Measurements from ENCODE around the gene FUT6. TPM values are rescaled to one million over a fixed set of nuclear protein-coding genes. Genes with fewer than 3 reads are reported as not detected.

Gene FUT6
- total RNA-seq, 1 experiment from 2014 or later: not detected

DNA sequence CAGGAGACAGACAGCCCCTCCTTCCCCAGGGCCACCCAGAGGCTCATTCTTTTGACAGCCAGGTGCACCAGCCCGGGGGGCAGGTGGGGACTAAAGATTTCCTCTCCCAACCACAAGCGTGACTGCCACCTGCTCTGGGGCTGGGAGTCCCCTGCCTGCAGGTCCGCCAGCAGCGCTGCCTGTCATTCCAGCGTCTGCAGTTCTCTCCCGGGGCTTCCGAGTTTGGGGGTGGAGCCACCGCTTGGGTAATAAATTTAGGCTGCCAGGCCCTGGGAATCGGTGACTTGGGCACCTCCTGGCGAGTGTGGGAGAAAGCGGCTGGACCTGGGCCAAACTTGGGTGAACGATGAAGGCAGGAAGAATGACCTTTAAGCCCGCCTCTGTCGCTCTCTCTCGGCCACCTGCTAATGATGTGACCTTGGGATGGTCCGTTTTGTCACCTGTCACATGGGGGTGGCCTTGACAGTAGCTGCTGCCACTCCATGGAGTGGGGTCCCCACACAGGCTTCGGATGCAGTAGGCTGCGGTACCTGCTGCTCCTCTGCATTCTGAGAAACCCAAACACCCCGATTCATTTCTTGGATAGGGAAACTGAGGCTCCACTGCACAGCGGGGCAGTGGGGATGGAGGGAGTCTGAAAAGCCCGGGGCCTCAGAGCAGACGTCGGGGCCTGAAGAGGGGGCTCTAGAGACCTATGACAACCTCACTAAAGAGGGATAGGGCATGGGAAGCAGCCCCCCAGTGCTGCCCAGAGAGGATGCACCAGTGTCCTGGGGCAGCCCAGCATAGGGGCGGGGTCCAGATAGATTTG, 12.8 kb downstream of the FUT6 start:
- no peaks in the 10 kb centered on the region for H3K36me3 ChIP-seq (ENCODE audit: control insufficient read depth, insufficient read depth, low read length)
- peak overlapping the region; percentile 28 to 50; a peak in 3 of 4 replicates for H3K4me3 ChIP-seq (ENCODE audit: low read depth in 2 of 2, low read length in 2 of 2)
- DNase-seq (ENCODE audit: low read depth, low spot score) (no peak), ATAC-seq (no peak)
- ChIA-PET POLR2A (no interaction called here), CTCF (no interaction called here)
- peak overlapping the region; percentile 59; the same call in 1 of the 2 replicates for H3K27ac ChIP-seq (ENCODE audit: low read length)
- no peaks in the 10 kb centered on the region for H3K27me3 ChIP-seq (ENCODE audit: control insufficient read depth, insufficient read depth, low read length)
- no peaks in the 10 kb centered on the region for H3K9me3 ChIP-seq (ENCODE audit: control insufficient read depth, insufficient read depth, low read depth, low read length)
- in situ Hi-C loops (cut with HindIII; ENCODE audit: low pct_unique_long_range_greater_than_20kb, low sequenced_read_pairs) (no loop called here), intact Hi-C loops (cut with micrococcal nuclease; ENCODE audit: unreplicated experiment) (no loop called here)
- no peak for TF ChIP-seq POLR2AphosphoS5 (IDR thresholded peaks at IDR 0.05; ENCODE audit: low read depth, low read length)
- no peak for TF ChIP-seq SIN3A (IDR thresholded peaks at IDR 0.05; ENCODE audit: borderline replicate concordance, insufficient read depth, low read depth, low read length)
- TF ChIP-seq, protein P1, sequence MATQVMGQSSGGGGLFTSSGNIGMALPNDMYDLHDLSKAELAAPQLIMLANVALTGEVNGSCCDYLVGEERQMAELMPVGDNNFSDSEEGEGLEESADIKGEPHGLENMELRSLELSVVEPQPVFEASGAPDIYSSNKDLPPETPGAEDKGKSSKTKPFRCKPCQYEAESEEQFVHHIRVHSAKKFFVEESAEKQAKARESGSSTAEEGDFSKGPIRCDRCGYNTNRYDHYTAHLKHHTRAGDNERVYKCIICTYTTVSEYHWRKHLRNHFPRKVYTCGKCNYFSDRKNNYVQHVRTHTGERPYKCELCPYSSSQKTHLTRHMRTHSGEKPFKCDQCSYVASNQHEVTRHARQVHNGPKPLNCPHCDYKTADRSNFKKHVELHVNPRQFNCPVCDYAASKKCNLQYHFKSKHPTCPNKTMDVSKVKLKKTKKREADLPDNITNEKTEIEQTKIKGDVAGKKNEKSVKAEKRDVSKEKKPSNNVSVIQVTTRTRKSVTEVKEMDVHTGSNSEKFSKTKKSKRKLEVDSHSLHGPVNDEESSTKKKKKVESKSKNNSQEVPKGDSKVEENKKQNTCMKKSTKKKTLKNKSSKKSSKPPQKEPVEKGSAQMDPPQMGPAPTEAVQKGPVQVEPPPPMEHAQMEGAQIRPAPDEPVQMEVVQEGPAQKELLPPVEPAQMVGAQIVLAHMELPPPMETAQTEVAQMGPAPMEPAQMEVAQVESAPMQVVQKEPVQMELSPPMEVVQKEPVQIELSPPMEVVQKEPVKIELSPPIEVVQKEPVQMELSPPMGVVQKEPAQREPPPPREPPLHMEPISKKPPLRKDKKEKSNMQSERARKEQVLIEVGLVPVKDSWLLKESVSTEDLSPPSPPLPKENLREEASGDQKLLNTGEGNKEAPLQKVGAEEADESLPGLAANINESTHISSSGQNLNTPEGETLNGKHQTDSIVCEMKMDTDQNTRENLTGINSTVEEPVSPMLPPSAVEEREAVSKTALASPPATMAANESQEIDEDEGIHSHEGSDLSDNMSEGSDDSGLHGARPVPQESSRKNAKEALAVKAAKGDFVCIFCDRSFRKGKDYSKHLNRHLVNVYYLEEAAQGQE (IDR thresholded peaks at IDR 0.05; ENCODE audit: insufficient read depth in 1 of 2, low read depth in 2 of 2, low read length in 1 of 2): no peak
- no peak for TF ChIP-seq TCF7L2 (IDR thresholded peaks at IDR 0.05; ENCODE audit: low read depth, low read length)
- TF ChIP-seq, protein P2, sequence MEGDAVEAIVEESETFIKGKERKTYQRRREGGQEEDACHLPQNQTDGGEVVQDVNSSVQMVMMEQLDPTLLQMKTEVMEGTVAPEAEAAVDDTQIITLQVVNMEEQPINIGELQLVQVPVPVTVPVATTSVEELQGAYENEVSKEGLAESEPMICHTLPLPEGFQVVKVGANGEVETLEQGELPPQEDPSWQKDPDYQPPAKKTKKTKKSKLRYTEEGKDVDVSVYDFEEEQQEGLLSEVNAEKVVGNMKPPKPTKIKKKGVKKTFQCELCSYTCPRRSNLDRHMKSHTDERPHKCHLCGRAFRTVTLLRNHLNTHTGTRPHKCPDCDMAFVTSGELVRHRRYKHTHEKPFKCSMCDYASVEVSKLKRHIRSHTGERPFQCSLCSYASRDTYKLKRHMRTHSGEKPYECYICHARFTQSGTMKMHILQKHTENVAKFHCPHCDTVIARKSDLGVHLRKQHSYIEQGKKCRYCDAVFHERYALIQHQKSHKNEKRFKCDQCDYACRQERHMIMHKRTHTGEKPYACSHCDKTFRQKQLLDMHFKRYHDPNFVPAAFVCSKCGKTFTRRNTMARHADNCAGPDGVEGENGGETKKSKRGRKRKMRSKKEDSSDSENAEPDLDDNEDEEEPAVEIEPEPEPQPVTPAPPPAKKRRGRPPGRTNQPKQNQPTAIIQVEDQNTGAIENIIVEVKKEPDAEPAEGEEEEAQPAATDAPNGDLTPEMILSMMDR (IDR thresholded peaks at IDR 0.05): no peak; the same call in 1 of the 2 replicates
- peaks cover 8% of the 10 kb centered on the region for H3K4me1 ChIP-seq (ENCODE audit: control insufficient read depth, insufficient read depth, low read length)
- no TSS peak for BruUV-seq (replicated peaks)

DNA sequence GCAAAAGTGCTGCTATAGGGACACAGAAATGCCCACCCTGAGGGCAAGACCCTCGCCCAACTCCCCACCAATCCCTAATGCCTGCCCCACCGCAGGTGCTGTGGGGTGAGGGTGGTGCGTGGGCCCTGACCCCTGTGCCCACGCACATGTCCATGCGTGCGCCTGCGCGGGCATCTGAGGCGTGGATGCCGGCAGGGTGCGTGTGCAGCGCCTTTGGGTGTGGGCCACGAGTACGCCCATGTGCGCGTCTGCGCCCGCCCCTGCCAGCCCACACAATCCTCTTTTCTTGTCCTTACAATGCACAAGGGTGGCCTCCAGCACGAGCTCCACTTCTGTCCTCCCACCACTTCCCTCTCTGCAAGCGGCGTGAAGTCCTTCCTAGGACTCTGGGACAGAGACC, 14.3 kb downstream of the FUT6 start:
- Histone ChIP-seq H3K36me3 (ENCODE audit: control insufficient read depth, insufficient read depth, low read length) (no peaks in the 10 kb centered on the region), H3K9me3 (ENCODE audit: control insufficient read depth, insufficient read depth, low read depth, low read length) (no peaks in the 10 kb centered on the region), H3K27ac (ENCODE audit: low read length) (no peak overlapping the region), H3K4me3 (ENCODE audit: low read depth in 2 of 2, low read length in 2 of 2) (no peak overlapping the region), H3K4me1 (ENCODE audit: control insufficient read depth, insufficient read depth, low read length) (peaks cover 8% of the 10 kb centered on the region), H3K27me3 (ENCODE audit: control insufficient read depth, insufficient read depth, low read length) (no peaks in the 10 kb centered on the region)
- DNase-seq (ENCODE audit: low read depth, low spot score): no peak
- in situ Hi-C loops (cut with HindIII; ENCODE audit: low pct_unique_long_range_greater_than_20kb, low sequenced_read_pairs): no loop called here
- no TSS peak for BruUV-seq (replicated peaks)
- ChIA-PET POLR2A (interaction anchor here (0.5 kb wide), 1 partner anchor 106 kb away, joined by 3 read pairs; no protein-coding TSS in a partner anchor), CTCF (interaction anchor here (0.5 to 1.4 kb wide), 4 partner anchors 21 to 75 kb away, joined by 5 to 16 read pairs (median 10); partner anchors contain the start of gene NRTN)
- intact Hi-C loops (cut with micrococcal nuclease; ENCODE audit: unreplicated experiment): no loop called here
- ATAC-seq: no peak
- TF ChIP-seq, protein P1 (IDR thresholded peaks at IDR 0.05; ENCODE audit: insufficient read depth in 1 of 2, low read depth in 2 of 2, low read length in 1 of 2): no peak
- TF ChIP-seq SIN3A (IDR thresholded peaks at IDR 0.05; ENCODE audit: borderline replicate concordance, insufficient read depth, low read depth, low read length): no peak
- TF ChIP-seq, protein P2 (IDR thresholded peaks at IDR 0.05): no peak
- TF ChIP-seq POLR2AphosphoS5 (IDR thresholded peaks at IDR 0.05; ENCODE audit: low read depth, low read length): no peak
- no peak for TF ChIP-seq TCF7L2 (IDR thresholded peaks at IDR 0.05; ENCODE audit: low read depth, low read length)
